IMR-90 (cell line): ENCODE measurements around the gene MACF1. TPM values are rescaled to one million over a fixed set of nuclear protein-coding genes. Genes with fewer than 3 reads are reported as not detected.

Source experiments
- ATAC-seq: fragments of 200-7000 bp; cut with Tn5 transposase; 2 replicates; pipeline ENCODE4 v1.9.1; 2020; ENCODE audit warnings: low read depth, mild to moderate bottlenecking, moderate library complexity
- BruUV-seq: library from RNA; stranded (reverse); fragments of 400-500 nt; replicated peaks from 2 replicates; lab custom pipeline; 2021; lab: Mats Ljungman, UMichigan
- CTCF ChIA-PET: fragments of 300-600 bp; formaldehyde crosslinking; extraction: SDS; loops from one replicate; lab custom pipeline; 2021; ENCODE audit warnings: antibody characterized with exemption; lab: Yijun Ruan, JAX
- POLR2A ChIA-PET: fragments of 300-600 bp; sonication (Branson Sonifier 250); formaldehyde crosslinking; loops from one replicate; lab custom pipeline; 2022; ENCODE audit warnings: antibody characterized with exemption; ENCODE audit not compliant: unreplicated experiment; lab: Charles Lee
- DNase-seq: peaks from one replicate; pipeline ENCODE4 v3.0.0; 2013
- H2AFZ ChIP-seq: replicated peaks from 2 replicates; pipeline ENCODE3; 2013; ENCODE audit warnings: low read length, mild to moderate bottlenecking; ENCODE audit not compliant: poor library complexity
- H2AK5ac ChIP-seq: 2 replicates; pipeline ENCODE4 v1.6.1; 2013; ENCODE audit warnings: low read depth, low read length, inconsistent platforms
- H2AK9ac ChIP-seq: replicated peaks from 2 replicates; pipeline ENCODE3; 2013; ENCODE audit warnings: mild to moderate bottlenecking, low read depth, low read length, moderate library complexity; ENCODE audit not compliant: poor library complexity
- H2BK120ac ChIP-seq: 2 replicates; pipeline ENCODE4 v1.6.1; 2013; ENCODE audit warnings: low read depth, low read length, inconsistent platforms
- H2BK15ac ChIP-seq: 3 replicates; pipeline ENCODE4 v1.6.1; 2013; ENCODE audit warnings: low read depth, low read length, inconsistent platforms
- H2BK20ac ChIP-seq: 2 replicates; pipeline ENCODE4 v1.6.1; 2013; ENCODE audit warnings: low read depth, mild to moderate bottlenecking, inconsistent platforms, low read length, moderate library complexity
- H2BK5ac ChIP-seq: 2 replicates; pipeline ENCODE4 v1.6.1; 2013; ENCODE audit warnings: mild to moderate bottlenecking, low read depth, low read length, inconsistent platforms; ENCODE audit not compliant: poor library complexity, severe bottlenecking
- H3K14ac ChIP-seq: replicated peaks from 2 replicates; pipeline ENCODE4 v1.6.1; 2013; ENCODE audit warnings: low read depth, low read length, inconsistent platforms
- H3K18ac ChIP-seq: 2 replicates; pipeline ENCODE4 v1.6.1; 2013; ENCODE audit warnings: low read depth, low read length, control low read depth
- H3K23ac ChIP-seq: 2 replicates; pipeline ENCODE4 v1.6.1; 2013; ENCODE audit warnings: low read depth, low read length, inconsistent platforms
- H3K27ac ChIP-seq: 2 replicates; pipeline ENCODE4 v1.5.1; 2013; ENCODE audit warnings: mild to moderate bottlenecking, control low read depth, low read length; ENCODE audit not compliant: insufficient read depth
- H3K27me3 ChIP-seq: 2 replicates; pipeline ENCODE4 v1.6.1; 2013; ENCODE audit warnings: low read length; ENCODE audit not compliant: control insufficient read depth, insufficient read depth
- H3K36me3 ChIP-seq: 2 replicates; pipeline ENCODE4 v1.6.1; 2013; ENCODE audit warnings: low read length, mixed read lengths; ENCODE audit not compliant: control insufficient read depth, insufficient read depth
- H3K4ac ChIP-seq: 2 replicates; pipeline ENCODE4 v1.6.1; 2013; ENCODE audit warnings: low read depth, low read length, inconsistent platforms
- H3K4me1 ChIP-seq: 2 replicates; pipeline ENCODE4 v1.6.1; 2013; ENCODE audit warnings: low read length, mixed read lengths; ENCODE audit not compliant: control insufficient read depth, insufficient read depth
- H3K4me2 ChIP-seq: 2 replicates; pipeline ENCODE4 v1.6.1; 2013; ENCODE audit warnings: low read depth, mild to moderate bottlenecking, control low read depth, low read length, moderate library complexity
- H3K4me3 ChIP-seq: 2 replicates; pipeline ENCODE4 v1.5.1; 2013; ENCODE audit warnings: low read depth, mild to moderate bottlenecking, control low read depth, low read length, moderate library complexity; ENCODE audit not compliant: insufficient read depth
- H3K56ac ChIP-seq: 2 replicates; pipeline ENCODE4 v1.6.1; 2013; ENCODE audit warnings: low read length, inconsistent platforms; ENCODE audit not compliant: insufficient read depth; ENCODE audit errors: extremely low read depth
- H3K79me1 ChIP-seq, 2 experiments: 2 replicates each; pipeline ENCODE4 v1.6.1; 2013; ENCODE audit warnings: low read length in 2 of 2, inconsistent platforms in 1 of 2, low read depth in 1 of 2
- H3K9ac ChIP-seq: 2 replicates; pipeline ENCODE4 v1.6.1; 2013; ENCODE audit warnings: low read depth, low read length, control low read depth
- H3K9me1 ChIP-seq: 2 replicates; pipeline ENCODE4 v1.6.1; 2013; ENCODE audit warnings: low read length, inconsistent platforms; ENCODE audit not compliant: insufficient read depth
- H3K9me3 ChIP-seq: 2 replicates; pipeline ENCODE4 v1.6.1; 2013; ENCODE audit warnings: low read length; ENCODE audit not compliant: control insufficient read depth, insufficient read depth
- H4K20me1 ChIP-seq: 2 replicates; pipeline ENCODE4 v1.6.1; 2013; ENCODE audit warnings: low read length, inconsistent platforms; ENCODE audit not compliant: insufficient read depth
- H4K5ac ChIP-seq: 2 replicates; pipeline ENCODE4 v1.6.1; 2013; ENCODE audit warnings: mild to moderate bottlenecking, low read depth, low read length, control low read depth
- H4K8ac ChIP-seq, 2 experiments: 2 replicates each; pipeline ENCODE4 v1.6.1; 2013; ENCODE audit warnings: low read depth in 2 of 2, low read length in 2 of 2, control low read depth in 1 of 2, inconsistent platforms in 1 of 2
- H4K91ac ChIP-seq: 2 replicates; pipeline ENCODE4 v1.6.1; 2013; ENCODE audit warnings: low read depth, low read length, inconsistent platforms; ENCODE audit not compliant: insufficient read depth
- BHLHE40 ChIP-seq: fragments of 150-350 bp; IDR thresholded peaks from 2 replicates; pipeline ENCODE4 v1.6.1; 2016; ENCODE audit warnings: mild to moderate bottlenecking, low read depth, low read length
- CEBPB ChIP-seq: IDR thresholded peaks from 2 replicates; pipeline ENCODE4 v1.6.1; 2012; ENCODE audit warnings: low read depth, low read length, improper control_type of control experiment
- CHD1 ChIP-seq: IDR thresholded peaks from 2 replicates; pipeline ENCODE4 v1.6.1; 2012; ENCODE audit warnings: low read depth, low read length, improper control_type of control experiment
- CTCF ChIP-seq: conservative IDR thresholded peaks from 2 replicates; pipeline ENCODE4 v1.5.1; 2012; ENCODE audit warnings: mild to moderate bottlenecking, low read depth, low read length, improper control_type of control experiment
- ELK1 ChIP-seq: fragments of 150-350 bp; IDR thresholded peaks from 2 replicates; pipeline ENCODE4 v1.6.1; 2016; ENCODE audit warnings: low read depth, mild to moderate bottlenecking, low read length, moderate library complexity, borderline replicate concordance
- FOS ChIP-seq: fragments of 150-350 bp; IDR thresholded peaks from 2 replicates; pipeline ENCODE4 v1.6.1; 2016; ENCODE audit warnings: low read depth, low read length
- MAFK ChIP-seq: IDR thresholded peaks from 2 replicates; pipeline ENCODE4 v1.6.1; 2012; ENCODE audit warnings: low read depth, low read length, improper control_type of control experiment
- MAZ ChIP-seq: IDR thresholded peaks from 2 replicates; pipeline ENCODE4 v1.6.1; 2012; ENCODE audit warnings: low read depth, mild to moderate bottlenecking, low read length, improper control_type of control experiment, moderate library complexity, borderline replicate concordance
- MXI1 ChIP-seq: IDR thresholded peaks from 2 replicates; pipeline ENCODE4 v1.6.1; 2012; ENCODE audit warnings: low read depth, mild to moderate bottlenecking, low read length, moderate library complexity, borderline replicate concordance
- NFE2L2 ChIP-seq: fragments of 150-350 bp; IDR thresholded peaks from 2 replicates; pipeline ENCODE4 v1.6.1; 2016; ENCODE audit warnings: low read depth, mild to moderate bottlenecking, low read length
- POLR2A ChIP-seq: IDR thresholded peaks from 2 replicates; pipeline ENCODE4 v1.6.1; 2012; ENCODE audit warnings: mild to moderate bottlenecking, low read depth, low read length
- RAD21 ChIP-seq: IDR thresholded peaks from 2 replicates; pipeline ENCODE4 v1.6.1; 2012; ENCODE audit warnings: low read length, improper control_type of control experiment
- RCOR1 ChIP-seq: IDR thresholded peaks from 2 replicates; pipeline ENCODE4 v1.6.1; 2012; ENCODE audit warnings: mild to moderate bottlenecking, low read length, improper control_type of control experiment; ENCODE audit not compliant: insufficient replicate concordance
- RFX5 ChIP-seq: IDR thresholded peaks from 2 replicates; pipeline ENCODE4 v1.8.0; 2012; ENCODE audit warnings: low read depth, mild to moderate bottlenecking, low read length, moderate library complexity
- SMC3 ChIP-seq: fragments of 150-350 bp; IDR thresholded peaks from 2 replicates; pipeline ENCODE4 v1.6.1; 2016; ENCODE audit warnings: low read depth, mild to moderate bottlenecking, antibody characterized with exemption, low read length, moderate library complexity
- USF2 ChIP-seq: fragments of 150-350 bp; IDR thresholded peaks from 2 replicates; pipeline ENCODE4 v1.6.1; 2017; ENCODE audit warnings: mild to moderate bottlenecking, antibody characterized with exemption, low read length, low read depth
- WGBS, 2 experiments: methylation state at CpG; one replicate each; pipeline versions ENCODE4 v1.1.5 to v1.1.7; 2013; ENCODE audit warnings: missing lambda C conversion rate in 2 of 2; ENCODE audit not compliant: insufficient read length in 1 of 2; ENCODE audit errors: extremely low coverage in 2 of 2; 5-methylcytosine and 5-hydroxymethylcytosine counted together
- dilution Hi-C: fragments of 300-500 bp; cut with HindIII; formaldehyde crosslinking; loops from one replicate; pipeline ENCODE4 v1.14.3; 2018; ENCODE audit warnings: low sequenced_read_pairs; ENCODE audit not compliant: unreplicated experiment
- in situ Hi-C: fragments of 300-500 bp; cut with MboI; formaldehyde crosslinking; loops from 3 replicates; pipeline ENCODE4 v1.14.3; 2019; ENCODE audit warnings: low sequenced_read_pairs, inconsistent platforms, mixed read lengths
- intact Hi-C: fragments of 100-400 bp; cut with micrococcal nuclease; formaldehyde crosslinking; loops from 2 replicates; pipeline ENCODE4 v1.10.0; 2022
- polyA plus RNA-seq, 3 experiments: library from polyadenylated mRNA; depleted of rRNA; stranded (reverse); fragments of >200 nt; gene quantifications; 2 replicates each; pipeline ENCODE4 v1.2.3, GENCODE V29; 2012; ENCODE audit warnings: low replicate concordance in 1 of 3
- total RNA-seq: library from RNA; depleted of rRNA; stranded (reverse); fragments of >200 nt; gene quantifications from 2 replicates; pipeline ENCODE4 v1.2.3, GENCODE V29; 2012

Gene MACF1
- total and polyA plus RNA-seq, 2 of the 4 experiments (the other 2 are of a cell fraction), result 67.6 to 369 TPM

- CTCF ChIA-PET, result interaction anchor here (1.0 kb wide), 1 partner anchor 40 kb away, joined by 3 read pairs; no protein-coding TSS in a partner anchor
- H3K23ac ChIP-seq, result peak overlapping the region; percentile 24; the same call in 1 of the 2 replicates
Measured at GRCh38 chr1:39427374-39427773, 222.9 kb downstream of the MACF1 start.

More at GRCh38 chr1:39427374-39427773, 222.9 kb downstream of the MACF1 start:
- TSS peak; percentile 58 for BruUV-seq
- Histone ChIP-seq H3K4me1 (peaks cover 9% of the 10 kb centered on the region), H4K8ac (no peak overlapping the region), H3K4me2 (no peak overlapping the region), H3K14ac (no peak overlapping the region), H4K5ac (no peak overlapping the region), H3K79me1 (peaks cover 27 to 53% of the 10 kb centered on the region in 2 experiments), H3K9me1 (peaks cover 6% of the 10 kb centered on the region; the same call in 1 of the 2 replicates), H2BK5ac (peak overlapping the region; percentile 44), H2AFZ (no peak overlapping the region), H2AK5ac (no peak overlapping the region), H4K91ac (no peak overlapping the region), H2BK20ac (no peak overlapping the region), H3K27ac (no peak overlapping the region), H2AK9ac (no peak overlapping the region), H3K36me3 (peaks cover 30% of the 10 kb centered on the region), H3K9me3 (no peaks in the 10 kb centered on the region), H3K4ac (no peak overlapping the region), H3K9ac (no peak overlapping the region), H3K56ac (no peak overlapping the region), H2BK120ac (no peak overlapping the region), H3K4me3 (no peak overlapping the region), H3K18ac (no peak overlapping the region), H4K20me1 (peaks cover 10% of the 10 kb centered on the region; the same call in 1 of the 2 replicates), H2BK15ac (no peak overlapping the region), H3K27me3 (no peaks in the 10 kb centered on the region)
- intact Hi-C loops, result no loop called here
- dilution Hi-C loops, result no loop called here
- no peak for DNase-seq
- no peak for ATAC-seq
- in situ Hi-C loops, result no loop called here
- WGBS, 2 experiments, result no CpG with 5 or more reads among the region's 1 CpG
- POLR2A ChIA-PET, result no interaction called here
- TF ChIP-seq RAD21 (no peak), RFX5 (no peak), MXI1 (no peak), POLR2A (no peak), RCOR1 (no peak), CEBPB (no peak), MAFK (no peak), FOS (no peak), BHLHE40 (no peak), NFE2L2 (no peak), MAZ (no peak), CTCF (no peak), ELK1 (no peak), SMC3 (no peak), USF2 (no peak), CHD1 (no peak)
